Measurements from ENCODE around the gene CARD6. TPM values are rescaled to one million over a fixed set of nuclear protein-coding genes. Genes with fewer than 3 reads are reported as not detected.

Gene CARD6
- total and polyA plus RNA-seq, 2 of the 8 experiments (the other 6 are each of a cell fraction or from before 2014, with no cell fraction given), result 0.41 to 0.50 TPM

- TF ChIP-seq POLR2A (IDR thresholded peaks at IDR 0.05; ENCODE audit: control extremely low read depth in 1 of 2, low read depth in 2 of 2, low read length in 2 of 2), result peak in 1 of 2 experiments; percentile 37; a peak in 1 of 3 replicates
- no peak for TF ChIP-seq KDM5A (IDR thresholded peaks at IDR 0.05; ENCODE audit: low read length)
- no peak for TF ChIP-seq MAX (IDR thresholded peaks at IDR 0.05)
Observed at GRCh38 chr5:40828021-40828631, 13.0 kb upstream of the CARD6 start (continued).

Measured in H1 (cell line).